GM12891 (cell line): Measurements from ENCODE around the gene PJA1.

Source experiments
- PAX5 ChIP-seq: IDR thresholded peaks from 2 replicates; pipeline ENCODE4 v1.6.1; 2011; ENCODE audit warnings: low read length, moderate library complexity, mild to moderate bottlenecking; ENCODE audit not compliant: insufficient read depth, severe bottlenecking
- POLR2A ChIP-seq: IDR thresholded peaks from 2 replicates; pipeline ENCODE4 v1.6.1; 2011; ENCODE audit warnings: low read depth, low read length, control low read depth
- POLR2AphosphoS5 ChIP-seq: IDR thresholded peaks from 2 replicates; pipeline ENCODE4 v1.6.1; 2011; ENCODE audit warnings: low read depth, low read length, control low read depth
- POU2F2 ChIP-seq: IDR thresholded peaks from 2 replicates; pipeline ENCODE4 v1.6.1; 2011; ENCODE audit warnings: low read depth, mild to moderate bottlenecking, control low read depth, low read length, moderate library complexity
- SPI1 ChIP-seq: IDR thresholded peaks from 2 replicates; pipeline ENCODE4 v1.6.1; 2011; ENCODE audit warnings: low read depth, low read length, control low read depth
- TAF1 ChIP-seq: IDR thresholded peaks from 2 replicates; pipeline ENCODE4 v1.6.1; 2011; ENCODE audit warnings: low read depth, low read length, control low read depth

GRCh38 chrX:69117876-69118526, 47.3 kb downstream of the PJA1 start:
- TF ChIP-seq POLR2A (no peak), POLR2AphosphoS5 (no peak), TAF1 (no peak), SPI1 (no peak), PAX5 (no peak), POU2F2 (no peak)
